Measurements from ENCODE around the gene CTSG.
A peak's percentile ranks its signal among the peaks of the same experiment; 100 is the strongest.

The CTSG gene

DNA sequence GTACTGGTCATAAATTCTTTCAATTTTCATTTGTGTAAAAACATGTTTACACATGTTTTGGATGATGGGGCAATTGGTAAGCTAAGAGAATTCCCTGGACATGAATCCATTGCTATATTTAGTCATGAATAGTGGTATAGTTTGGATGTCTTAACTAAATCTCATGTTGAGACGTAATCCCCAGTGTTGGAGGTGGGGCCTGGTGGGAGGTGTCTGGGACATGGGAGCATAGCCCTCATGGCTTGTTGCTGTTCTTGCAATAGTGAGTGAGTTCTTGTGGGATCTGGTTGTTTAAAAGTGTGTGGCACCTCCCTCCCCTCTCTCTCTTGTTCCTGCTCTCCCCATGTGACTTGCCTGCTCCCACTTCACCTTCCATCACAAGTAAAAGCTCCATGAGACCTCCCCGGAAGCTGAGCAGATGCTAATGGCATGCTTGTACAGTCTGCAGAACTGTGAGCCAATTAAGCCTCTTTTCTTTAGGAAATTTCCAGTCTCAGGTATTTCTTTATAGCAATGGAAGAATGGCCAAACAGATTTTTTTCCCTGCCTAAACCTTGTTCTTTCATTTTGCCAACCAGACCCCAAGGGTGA lies 33.6 kb downstream of the CTSG start:
- DNase-seq: no peak

DNA sequence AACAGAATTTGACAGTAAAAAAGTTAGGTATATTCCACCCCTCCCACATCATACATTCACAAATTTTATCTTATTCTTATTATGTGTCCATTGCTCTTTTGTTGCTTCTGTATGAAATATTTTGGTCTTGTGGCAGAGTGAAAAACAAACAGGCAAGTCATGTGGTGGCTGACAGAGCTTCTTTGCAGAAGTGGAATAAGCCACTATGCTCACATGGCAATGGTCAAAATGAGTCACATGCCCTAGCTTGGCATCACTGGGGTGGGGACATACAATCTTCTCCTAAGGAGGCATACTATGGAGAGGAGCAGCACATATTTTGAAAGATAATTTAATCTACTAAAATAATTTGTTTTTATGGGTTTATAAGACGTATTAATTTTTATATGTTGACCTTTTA lies 40.3 kb downstream of the CTSG start:
- no peak for DNase-seq

DNA sequence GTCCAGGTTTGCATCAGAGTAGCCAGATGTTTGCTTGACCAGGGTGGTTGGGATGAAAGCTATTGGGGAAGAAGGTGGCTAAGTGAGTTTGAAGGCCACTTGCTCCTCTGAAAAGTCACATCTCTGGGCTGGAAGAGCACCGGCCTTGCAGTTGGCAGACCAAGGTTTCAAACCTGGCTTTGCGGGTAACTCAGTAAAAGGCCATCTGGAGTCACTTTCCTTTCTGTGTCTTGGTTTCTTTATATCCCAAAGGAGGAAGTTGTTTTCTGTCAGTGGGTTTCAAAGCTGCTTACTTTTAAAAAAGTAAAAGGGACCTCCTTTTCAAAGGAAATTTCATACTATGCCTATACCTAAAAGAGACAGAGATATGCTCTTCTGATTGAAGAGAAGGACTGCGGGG lies 41.8 kb downstream of the CTSG start:
- no peak for DNase-seq

DNA sequence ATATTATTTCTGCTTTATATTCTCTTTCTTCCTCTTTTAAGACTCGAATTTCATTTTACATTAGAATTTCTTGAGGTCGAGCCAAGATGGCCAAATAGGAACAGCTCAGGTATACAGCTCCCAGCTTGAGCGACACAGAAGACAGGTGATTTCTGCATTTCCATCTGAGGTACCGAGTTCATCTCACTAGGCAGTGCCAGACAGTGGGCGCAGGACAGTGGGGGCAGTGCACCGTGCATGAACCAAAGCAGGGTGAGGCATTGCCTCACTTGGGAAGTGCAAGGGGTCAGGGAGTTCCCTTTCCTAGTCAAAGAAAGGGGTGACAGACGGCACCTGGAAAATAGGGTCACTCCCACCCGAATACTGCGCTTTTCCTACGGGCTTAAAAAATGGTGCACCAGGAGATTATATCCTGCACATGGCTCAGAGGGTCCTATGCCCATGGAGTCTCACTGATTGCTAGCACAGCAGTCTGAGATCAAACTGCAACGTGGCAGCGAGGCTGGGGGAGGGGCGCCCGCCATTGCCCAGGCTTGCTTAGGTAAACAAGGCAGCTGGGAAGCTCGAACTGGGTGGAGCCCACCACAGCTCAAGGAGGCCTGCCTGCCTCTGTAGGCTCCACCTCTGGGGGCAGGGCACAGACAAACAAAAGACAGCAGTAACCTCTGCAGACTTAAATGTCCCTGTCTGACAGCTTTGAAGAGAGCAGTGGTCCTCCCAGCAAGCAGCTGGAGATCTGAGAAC lies 50.0 kb downstream of the CTSG start:
- DNase-seq: peak in 1 of 2 experiments; percentile 2

Data from SHP77 (cell line).